ENCODE results near the gene FSIP2. TPM values are rescaled to one million over a fixed set of nuclear protein-coding genes. Genes with fewer than 3 reads are reported as not detected.

The FSIP2 gene
- total and polyA plus RNA-seq, 8 donors, result 0.19 to 32.5 (median 5.1) TPM

GRCh38 chr2:185757356-185757755 lies 18.8 kb downstream of the FSIP2 start:
- intact Hi-C loops (cut with DNase I; ENCODE audit: low total_unique reads), result no loop called here
- H3K27me3 ChIP-seq, result no peaks in the 10 kb centered on the region
- H3K9me3 ChIP-seq, result no peaks in the 10 kb centered on the region
- DNase-seq, result no peak
- H3K4me1 ChIP-seq, result no peaks in the 10 kb centered on the region
- no peak for TF ChIP-seq POLR2AphosphoS5 (IDR thresholded peaks at IDR 0.05)
- TF ChIP-seq EP300 (IDR thresholded peaks at IDR 0.05), result no peak
- TF ChIP-seq, protein P1, sequence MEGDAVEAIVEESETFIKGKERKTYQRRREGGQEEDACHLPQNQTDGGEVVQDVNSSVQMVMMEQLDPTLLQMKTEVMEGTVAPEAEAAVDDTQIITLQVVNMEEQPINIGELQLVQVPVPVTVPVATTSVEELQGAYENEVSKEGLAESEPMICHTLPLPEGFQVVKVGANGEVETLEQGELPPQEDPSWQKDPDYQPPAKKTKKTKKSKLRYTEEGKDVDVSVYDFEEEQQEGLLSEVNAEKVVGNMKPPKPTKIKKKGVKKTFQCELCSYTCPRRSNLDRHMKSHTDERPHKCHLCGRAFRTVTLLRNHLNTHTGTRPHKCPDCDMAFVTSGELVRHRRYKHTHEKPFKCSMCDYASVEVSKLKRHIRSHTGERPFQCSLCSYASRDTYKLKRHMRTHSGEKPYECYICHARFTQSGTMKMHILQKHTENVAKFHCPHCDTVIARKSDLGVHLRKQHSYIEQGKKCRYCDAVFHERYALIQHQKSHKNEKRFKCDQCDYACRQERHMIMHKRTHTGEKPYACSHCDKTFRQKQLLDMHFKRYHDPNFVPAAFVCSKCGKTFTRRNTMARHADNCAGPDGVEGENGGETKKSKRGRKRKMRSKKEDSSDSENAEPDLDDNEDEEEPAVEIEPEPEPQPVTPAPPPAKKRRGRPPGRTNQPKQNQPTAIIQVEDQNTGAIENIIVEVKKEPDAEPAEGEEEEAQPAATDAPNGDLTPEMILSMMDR (IDR thresholded peaks at IDR 0.05), result no peak
- no peak for TF ChIP-seq POLR2A (IDR thresholded peaks at IDR 0.05)
- no peak overlapping the region for H3K27ac ChIP-seq
- no peak overlapping the region for H3K4me3 ChIP-seq
- H3K36me3 ChIP-seq, result no peaks in the 10 kb centered on the region

GRCh38 chr2:185771396-185771795 lies 32.8 kb downstream of the FSIP2 start:
- TF ChIP-seq POLR2AphosphoS5 (IDR thresholded peaks at IDR 0.05) (no peak), EP300 (IDR thresholded peaks at IDR 0.05) (no peak), POLR2A (IDR thresholded peaks at IDR 0.05) (no peak)
- TF ChIP-seq, protein P1 (IDR thresholded peaks at IDR 0.05), result no peak
- Histone ChIP-seq H3K27me3 (no peaks in the 10 kb centered on the region), H3K36me3 (peaks cover 0 to 5% (median 0%) of the 10 kb centered on the region in 4 donors), H3K27ac (no peak overlapping the region), H3K9me3 (peaks cover 14 to 70% (median 56%) of the 10 kb centered on the region in 4 donors), H3K4me1 (no peaks in the 10 kb centered on the region), H3K4me3 (no peak overlapping the region)
- intact Hi-C loops (cut with DNase I; ENCODE audit: low total_unique reads), result no loop called here
- no peak for DNase-seq

- Histone ChIP-seq H3K4me1 (no peaks in the 10 kb centered on the region), H3K27ac (no peak overlapping the region), H3K27me3 (no peaks in the 10 kb centered on the region), H3K4me3 (no peak overlapping the region), H3K9me3 (peaks cover 0 to 3% (median 2%) of the 10 kb centered on the region in 4 donors), H3K36me3 (no peaks in the 10 kb centered on the region)
- 62 to 83% (median 75%) methylated on average over 2 of the region's 2 CpGs for WGBS, 5 donors
- DNase-seq, result no peak
- TF ChIP-seq POLR2A (IDR thresholded peaks at IDR 0.05), result no peak
- TF ChIP-seq POLR2AphosphoS5 (IDR thresholded peaks at IDR 0.05), result no peak
- no peak for TF ChIP-seq EP300 (IDR thresholded peaks at IDR 0.05)
- TF ChIP-seq, protein P1 (IDR thresholded peaks at IDR 0.05), result no peak
- intact Hi-C loops (cut with DNase I; ENCODE audit: low total_unique reads), result no loop called here
Observed at GRCh38 chr2:185780890-185781289, 42.3 kb downstream of the FSIP2 start.

DNA sequence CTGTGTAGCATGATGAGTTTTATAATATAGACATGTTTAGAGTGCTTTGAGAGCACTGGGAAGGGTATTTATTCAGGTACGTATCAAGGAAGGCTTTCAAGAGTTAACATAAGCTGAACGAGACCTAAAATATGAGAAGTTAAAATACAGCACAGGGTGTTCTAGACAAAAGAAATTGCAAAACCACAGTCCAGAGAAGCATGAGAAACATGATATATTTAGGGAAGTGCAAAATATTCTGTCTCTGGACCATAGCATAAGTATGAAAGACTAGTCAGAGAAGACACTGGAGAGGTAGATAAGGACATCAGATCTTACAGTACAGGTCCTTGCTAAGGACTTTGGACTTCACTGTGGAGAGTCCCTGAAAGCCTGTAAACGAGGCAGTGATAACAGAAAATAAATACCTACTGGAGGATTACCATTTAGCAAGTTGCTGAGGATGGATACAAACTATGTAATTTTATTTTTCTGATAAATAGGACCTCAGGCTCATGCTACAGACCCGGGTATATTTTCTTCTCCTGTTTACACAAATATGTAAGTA lies 43.7 kb downstream of the FSIP2 start:
- Histone ChIP-seq H3K9me3 (no peaks in the 10 kb centered on the region), H3K4me3 (no peak overlapping the region), H3K36me3 (no peaks in the 10 kb centered on the region), H3K27ac (no peak overlapping the region), H3K4me1 (no peaks in the 10 kb centered on the region), H3K27me3 (no peaks in the 10 kb centered on the region)
- TF ChIP-seq POLR2A (IDR thresholded peaks at IDR 0.05) (no peak), EP300 (IDR thresholded peaks at IDR 0.05) (no peak), POLR2AphosphoS5 (IDR thresholded peaks at IDR 0.05) (no peak)
- TF ChIP-seq, protein P1 (IDR thresholded peaks at IDR 0.05), result no peak
- 62 to 77% (median 73%) methylated on average over 4 of the region's 4 CpGs for WGBS, 5 donors
- no peak for DNase-seq
- intact Hi-C loops (cut with DNase I; ENCODE audit: low total_unique reads), result no loop called here

All from stomach (tissue), 9 donors.